ENCODE results near the gene KEAP1.
"Not testable (repeated sequence)": the region's sequence is repeated elsewhere in the genome, so short reads cannot be mapped to it uniquely, and the experiment has no call there.

KEAP1 gene

GRCh38 chr19:10503002-10503789 lies at the start of gene KEAP1:
TSS of gene KEAP1 (minus strand) at chr19:10503356. CDS start at chr19:10500033, 3,323 bp downstream.
- DNase-seq (ENCODE audit: low spot score), result no peak

DNA sequence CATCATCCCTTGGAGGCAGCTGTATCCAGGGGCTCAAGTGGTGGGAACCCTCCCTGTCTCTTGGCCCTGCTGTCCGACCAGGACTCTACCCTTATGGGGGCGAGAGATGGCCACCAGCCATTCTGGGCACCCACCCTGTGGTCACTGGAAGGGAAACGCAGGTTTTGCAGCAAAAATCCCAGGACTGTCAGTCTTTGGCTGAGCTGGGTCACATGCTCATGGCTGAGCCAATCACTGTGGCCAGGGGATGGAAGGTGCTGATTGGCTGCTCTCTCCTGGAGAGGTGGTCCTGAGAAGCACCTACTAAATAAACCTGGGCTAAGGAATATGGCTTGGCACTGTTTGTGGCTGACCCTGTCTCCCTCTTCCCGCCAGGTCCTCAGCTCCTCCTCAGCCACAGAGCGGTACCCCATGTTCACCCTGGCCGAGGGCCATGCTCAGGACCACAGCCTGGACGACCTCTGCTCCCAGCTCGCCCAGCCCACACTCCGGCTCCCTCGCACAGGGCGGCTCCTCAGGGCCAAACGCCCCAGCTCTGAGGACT lies 49.4 kb upstream of the KEAP1 start:
- DNase-seq (ENCODE audit: low spot score), result no peak

- DNase-seq (ENCODE audit: low spot score), result peak; percentile 59
Observed at GRCh38 chr19:10551698-10552301, 48.6 kb upstream of the KEAP1 start.

DNA sequence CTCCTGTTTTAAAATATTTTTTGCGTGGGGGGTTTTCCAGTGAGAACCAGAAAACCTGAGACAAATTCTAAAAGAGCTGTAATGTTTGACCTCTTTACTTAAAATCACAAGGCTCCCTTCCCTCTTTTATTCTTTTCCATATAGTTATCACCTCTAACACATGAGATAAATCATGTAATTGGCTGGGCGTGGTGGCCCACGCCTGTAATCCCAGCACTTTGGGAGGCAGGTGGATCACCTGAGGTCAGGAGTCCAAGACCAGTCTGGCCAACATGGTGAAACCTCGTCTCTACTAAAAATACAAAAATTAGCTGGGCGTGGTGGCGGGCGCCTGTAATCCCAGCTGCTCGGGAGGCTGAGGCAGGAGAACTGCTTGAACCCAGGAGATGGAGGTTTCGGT lies 47.9 kb upstream of the KEAP1 start:
- DNase-seq (ENCODE audit: low spot score), result not testable (repeated sequence)

DNA sequence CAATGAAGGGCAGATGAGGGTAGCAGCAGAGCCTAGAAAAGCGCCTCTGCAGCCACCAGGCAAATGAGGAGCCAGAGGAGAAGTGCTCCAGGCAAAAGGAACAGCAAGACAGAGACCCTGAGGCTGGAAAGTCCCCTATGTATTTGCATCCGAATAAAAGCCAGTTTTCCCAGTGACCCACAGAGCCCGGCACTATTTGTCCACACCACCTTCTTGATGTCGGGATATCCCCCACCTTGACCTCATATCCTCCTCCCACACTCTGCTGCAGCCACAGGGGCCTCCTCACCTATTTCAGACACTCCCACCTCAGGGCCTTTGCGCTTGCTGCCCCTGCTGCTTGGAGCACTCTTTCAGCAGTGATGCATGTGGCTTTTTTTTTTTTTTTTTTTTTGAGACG lies 47.2 kb upstream of the KEAP1 start:
- DNase-seq (ENCODE audit: low spot score), result no peak

DNA sequence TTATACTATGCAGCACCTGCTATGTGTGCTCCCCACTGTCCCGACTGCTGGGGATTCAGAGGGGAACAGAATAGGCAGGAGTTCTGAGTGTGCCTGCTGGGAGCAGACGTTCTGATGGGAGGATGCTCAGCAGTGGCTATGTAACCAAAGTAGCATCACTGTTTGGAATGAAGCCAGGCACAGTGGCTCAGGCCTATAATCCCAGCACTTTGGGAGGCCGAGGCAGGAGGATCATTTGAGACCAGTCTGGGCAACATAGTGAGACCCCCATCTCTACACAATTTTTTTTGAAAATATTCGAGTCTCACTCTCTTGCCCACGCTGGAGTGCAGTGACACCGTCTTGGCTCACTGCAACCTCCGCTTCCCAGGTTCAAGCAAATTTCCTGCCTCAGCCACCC lies 46.6 kb upstream of the KEAP1 start:
- no peak for DNase-seq (ENCODE audit: low spot score)

DNA sequence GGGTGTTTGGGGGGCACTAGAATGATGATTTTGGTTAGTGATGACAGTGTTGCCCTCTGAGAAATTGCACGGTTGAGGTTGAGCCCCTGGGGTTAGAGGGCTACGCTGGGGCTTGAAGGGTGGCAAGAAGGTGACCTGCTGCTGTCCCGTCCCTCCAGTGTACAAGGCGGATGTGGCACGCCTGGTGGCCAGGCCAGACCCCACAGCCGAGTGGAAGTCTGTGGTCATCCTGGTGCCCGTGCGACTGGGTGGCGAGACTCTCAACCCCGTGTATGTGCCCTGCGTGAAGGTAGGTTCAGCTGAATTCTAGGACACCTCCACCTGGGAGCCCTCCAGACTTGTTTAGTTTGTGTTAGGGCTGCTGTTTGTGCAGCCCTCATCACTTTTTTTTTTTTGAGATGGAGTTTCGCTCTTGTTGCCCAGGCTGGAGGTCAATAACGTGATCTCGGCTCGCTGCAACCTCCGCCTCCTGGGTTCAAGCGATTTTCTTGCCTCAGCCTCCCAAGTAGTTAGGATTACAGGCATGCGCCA lies 45.7 kb upstream of the KEAP1 start:
- DNase-seq (ENCODE audit: low spot score), result no peak

GRCh38 chr19:10546817-10547216 lies 43.7 kb upstream of the KEAP1 start:
- no peak for DNase-seq (ENCODE audit: low spot score)

GRCh38 chr19:10544753-10545251 lies 41.6 kb upstream of the KEAP1 start:
- peak; percentile 23 for DNase-seq (ENCODE audit: low spot score)

GRCh38 chr19:10544242-10544752 lies 41.1 kb upstream of the KEAP1 start:
- peak; percentile 75 for DNase-seq (ENCODE audit: low spot score)

DNA sequence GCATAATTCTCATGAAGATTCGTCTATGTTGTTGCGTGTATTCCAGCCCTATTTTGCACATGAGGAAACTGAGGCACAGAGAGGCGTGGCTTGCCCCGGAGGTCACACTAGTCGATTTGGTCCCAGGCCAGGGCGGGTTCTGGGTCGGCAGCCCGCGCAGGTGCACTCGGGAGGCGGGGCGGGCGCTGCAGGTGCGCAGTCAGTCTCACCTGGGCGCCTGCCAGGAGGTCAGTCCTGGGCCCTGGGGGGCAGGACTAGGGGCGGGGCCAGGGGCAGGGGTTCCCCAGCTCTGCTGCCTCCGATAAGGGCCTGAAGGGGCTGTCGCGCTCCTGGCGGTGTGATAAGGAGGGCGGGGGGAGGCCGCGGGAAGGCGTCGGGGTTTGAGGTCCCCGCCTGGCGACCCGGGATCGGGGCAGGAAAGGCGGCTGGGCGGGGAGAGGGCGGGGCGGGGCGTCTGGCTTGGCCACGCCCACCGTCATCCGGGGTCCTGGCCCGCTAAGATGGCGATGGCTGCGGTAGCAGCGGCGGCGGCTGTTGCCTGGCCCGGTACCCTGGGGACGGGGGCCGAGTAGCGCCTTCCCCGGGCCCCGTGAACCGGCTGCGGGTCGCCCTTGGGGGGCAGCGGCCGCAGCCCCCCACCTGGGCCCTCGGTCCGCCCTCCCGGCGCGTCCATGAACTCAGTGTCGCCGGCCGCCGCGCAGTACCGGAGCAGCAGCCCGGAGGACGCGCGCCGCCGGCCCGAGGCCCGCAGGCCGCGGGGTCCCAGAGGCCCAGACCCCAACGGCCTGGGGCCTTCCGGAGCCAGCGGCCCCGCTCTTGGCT lies 40.5 kb upstream of the KEAP1 start, which contains the start of gene ATG4D:
ATG4D (plus strand) TSS at position 485 of the 822 bp plus-strand sequence; CDS start at position 672, 187 bp downstream.
- peak; percentile 98 for DNase-seq (ENCODE audit: low spot score)

DNA sequence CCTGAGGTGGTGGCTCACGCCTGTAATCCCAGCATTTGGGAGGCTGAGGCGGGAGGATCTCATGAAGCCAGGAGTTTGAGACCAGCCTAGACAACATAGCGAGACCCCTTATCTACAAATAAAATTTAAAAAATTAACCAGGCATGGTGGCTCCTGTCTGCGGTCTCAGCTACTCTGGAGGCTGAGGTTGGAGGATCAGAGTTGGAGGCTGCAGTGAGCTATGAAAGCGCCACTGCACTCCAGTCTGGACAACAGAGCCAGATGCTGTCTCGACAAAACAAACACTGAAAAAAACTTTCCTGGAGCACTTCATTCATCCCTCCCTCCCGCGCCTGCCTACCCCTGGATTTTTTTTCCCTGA lies 39.9 kb upstream of the KEAP1 start:
- no peak for DNase-seq (ENCODE audit: low spot score)

GRCh38 chr19:10539016-10539415 lies 35.9 kb upstream of the KEAP1 start:
- not testable (repeated sequence) for DNase-seq (ENCODE audit: low spot score)

DNA sequence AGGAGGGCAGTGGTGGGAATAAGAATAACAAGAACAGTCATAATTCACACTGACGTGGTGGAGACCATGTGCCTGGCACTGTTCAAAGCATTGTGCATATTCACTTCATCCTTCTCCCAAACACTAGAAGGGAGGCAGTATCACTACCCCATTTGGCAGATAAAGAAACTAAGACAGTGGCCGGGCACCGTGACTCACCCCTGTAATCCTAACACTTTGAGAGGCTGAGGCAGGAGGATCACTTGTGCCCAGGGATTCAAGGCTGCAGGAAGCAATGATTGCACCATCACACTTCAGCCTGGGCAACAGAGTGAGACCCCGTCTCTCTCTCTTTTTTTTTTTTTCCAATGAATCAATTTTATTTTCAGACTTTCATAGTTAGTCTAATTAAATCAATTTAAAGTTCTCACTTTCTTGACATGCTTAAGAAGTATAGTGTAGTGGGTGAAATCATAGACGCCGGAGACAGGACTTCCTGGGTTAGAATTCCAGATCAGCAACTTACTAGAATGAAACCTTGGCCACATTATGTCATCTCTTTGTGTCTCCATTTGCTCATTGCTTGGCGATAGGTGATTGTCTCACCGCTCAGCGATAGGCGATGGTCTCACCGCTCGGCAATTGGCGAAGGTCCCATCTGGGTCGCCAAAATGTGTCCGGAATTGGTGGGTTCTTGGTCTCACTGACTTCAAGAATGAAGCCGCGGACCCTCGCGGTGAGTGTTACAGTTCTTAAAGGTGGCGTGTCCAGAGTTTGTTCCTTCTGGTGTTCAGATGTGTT lies 35.2 kb upstream of the KEAP1 start:
- no peak for DNase-seq (ENCODE audit: low spot score)

- DNase-seq (ENCODE audit: low spot score), result no peak
Observed at GRCh38 chr19:10537668-10538067, 34.5 kb upstream of the KEAP1 start.

GRCh38 chr19:10535613-10536012 lies 32.5 kb upstream of the KEAP1 start:
- DNase-seq (ENCODE audit: low spot score), result no peak

- DNase-seq (ENCODE audit: low spot score), result no peak
Observed at GRCh38 chr19:10533646-10534386, 30.7 kb upstream of the KEAP1 start.

GRCh38 chr19:10532457-10532856 lies 29.3 kb upstream of the KEAP1 start:
- DNase-seq (ENCODE audit: low spot score), result no peak

- DNase-seq (ENCODE audit: low spot score), result not testable (repeated sequence)
Observed at GRCh38 chr19:10526887-10527286, 23.7 kb upstream of the KEAP1 start.

GRCh38 chr19:10525636-10526035 lies 22.5 kb upstream of the KEAP1 start:
- DNase-seq (ENCODE audit: low spot score), result no peak
